Large intestine (tissue), 3 donors: ENCODE measurements around the gene FH. TPM values are rescaled to one million over a fixed set of nuclear protein-coding genes. Genes with fewer than 3 reads are reported as not detected.
A peak's percentile ranks its signal among the peaks of the same experiment; 100 is the strongest.

Experiments used
- DNase-seq, 2 donors: peaks; one replicate each; pipeline versions ENCODE4 v3.0.0 to v3.0.0-alpha.2; 2013
- H3K27ac ChIP-seq: one replicate; pipeline ENCODE4 v1.5.1; 2013; ENCODE audit warnings: low read length
- H3K27me3 ChIP-seq: 2 replicates; pipeline ENCODE4 v1.6.1; 2013; ENCODE audit warnings: low read length; ENCODE audit not compliant: control insufficient read depth, insufficient read depth
- H3K36me3 ChIP-seq: 2 replicates; pipeline ENCODE4 v1.6.1; 2013; ENCODE audit warnings: low read length; ENCODE audit not compliant: control insufficient read depth, insufficient read depth
- H3K4me1 ChIP-seq: one replicate; pipeline ENCODE4 v1.6.1; 2013; ENCODE audit warnings: low read length; ENCODE audit not compliant: control insufficient read depth, insufficient read depth
- H3K4me3 ChIP-seq: one replicate; pipeline ENCODE4 v1.5.1; 2013; ENCODE audit warnings: low read length
- H3K9me3 ChIP-seq: one replicate; pipeline ENCODE4 v1.6.1; 2013; ENCODE audit warnings: mild to moderate bottlenecking, low read depth, low read length, moderate library complexity; ENCODE audit not compliant: control insufficient read depth
- WGBS: methylation state at CpG from one replicate; pipeline ENCODE4 v1.1.5; 2013; ENCODE audit warnings: low lambda C conversion rate; ENCODE audit not compliant: insufficient coverage; 5-methylcytosine and 5-hydroxymethylcytosine counted together
- polyA plus RNA-seq: library from polyadenylated mRNA; unstranded; fragments of 120-200 nt; gene quantifications from one replicate; pipeline ENCODE4 v1.2.1, GENCODE V29; 2013

The FH gene
- polyA plus RNA-seq, 1 donor, result 69.5 TPM

DNA sequence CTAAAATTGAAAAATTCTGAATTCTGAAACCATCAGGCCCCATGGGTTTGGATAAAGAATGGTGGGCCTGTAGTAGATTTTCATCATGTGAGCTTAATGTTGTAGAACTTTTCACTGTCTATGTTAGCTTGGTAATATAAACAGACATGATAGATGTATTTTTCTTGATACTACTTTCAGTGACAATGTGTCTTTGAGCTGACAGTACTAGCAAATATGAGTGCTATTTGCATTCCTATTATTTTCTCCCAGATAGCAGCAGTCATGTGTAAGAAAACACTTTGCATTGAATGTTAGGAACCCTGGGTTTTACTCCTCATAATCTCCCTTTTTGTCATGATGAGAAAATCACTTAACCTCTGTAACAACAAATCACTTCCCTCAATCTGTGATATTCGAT, 30.8 kb upstream of the FH start:
- no peaks in the 10 kb centered on the region for H3K36me3 ChIP-seq
- H3K27me3 ChIP-seq, result peaks cover 2% of the 10 kb centered on the region
- no peak overlapping the region for H3K4me3 ChIP-seq
- no peak overlapping the region for H3K27ac ChIP-seq
- no peak for DNase-seq
- 56% methylated on average over 1 of the region's 1 CpG for WGBS
- no peaks in the 10 kb centered on the region for H3K4me1 ChIP-seq
- no peaks in the 10 kb centered on the region for H3K9me3 ChIP-seq

DNA sequence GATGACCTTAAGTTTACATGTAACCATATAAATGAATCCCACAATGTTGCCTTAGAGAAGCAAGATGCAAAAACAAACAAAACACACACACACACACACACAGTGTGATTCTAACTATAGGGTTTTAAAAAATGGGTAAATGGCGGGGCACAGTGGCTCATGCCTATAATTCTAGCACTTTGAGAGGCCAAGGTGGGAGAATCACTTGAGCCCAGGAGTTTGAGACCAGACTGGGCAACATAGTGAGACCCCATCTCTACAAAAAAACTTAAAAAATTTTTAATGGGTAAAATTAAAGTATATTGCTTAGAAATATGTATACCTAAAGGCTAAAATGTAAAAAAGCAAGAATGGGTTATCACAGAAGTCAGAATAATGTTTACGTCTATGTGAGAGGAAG, 28.5 kb upstream of the FH start:
- WGBS, result 100% methylated on average over 1 of the region's 2 CpGs
- no peak overlapping the region for H3K4me3 ChIP-seq
- no peaks in the 10 kb centered on the region for H3K4me1 ChIP-seq
- no peak overlapping the region for H3K27ac ChIP-seq
- H3K36me3 ChIP-seq, result no peaks in the 10 kb centered on the region
- no peak for DNase-seq
- H3K27me3 ChIP-seq, result peaks cover 2% of the 10 kb centered on the region
- H3K9me3 ChIP-seq, result no peaks in the 10 kb centered on the region

DNA sequence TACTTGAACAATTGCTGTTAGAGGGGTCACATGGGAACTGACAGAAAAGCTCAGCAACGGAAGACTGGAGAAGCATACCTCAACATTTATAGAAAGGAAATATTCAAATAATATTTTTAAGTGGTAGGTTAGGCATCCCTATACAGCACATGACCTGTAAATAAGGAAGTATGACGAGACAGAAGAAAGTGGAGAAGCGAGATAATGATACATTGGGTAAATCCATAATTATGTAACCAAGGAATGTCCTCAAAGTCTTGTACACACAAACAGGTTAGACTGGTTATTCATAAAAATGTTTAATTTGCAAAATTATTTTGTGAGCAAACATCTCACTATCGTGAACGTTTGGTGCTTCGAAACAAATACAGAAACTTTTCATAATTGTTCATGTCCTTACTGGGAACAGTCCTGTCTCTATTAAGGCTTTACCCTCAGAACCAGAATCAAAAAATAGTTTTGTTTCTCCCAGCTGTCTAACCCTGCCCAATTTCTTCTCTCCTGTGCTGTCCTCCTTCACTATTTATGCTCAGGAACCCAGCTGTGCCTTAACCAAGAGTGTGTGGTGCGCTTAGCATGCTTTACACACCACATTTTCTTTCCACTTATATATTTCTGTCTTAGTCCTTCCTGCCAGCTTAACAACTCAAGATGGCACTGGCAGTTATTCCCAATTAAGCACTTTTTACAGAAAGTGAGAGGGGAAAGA, 22.8 kb upstream of the FH start:
- H3K36me3 ChIP-seq, result no peaks in the 10 kb centered on the region
- no peaks in the 10 kb centered on the region for H3K4me1 ChIP-seq
- no peak overlapping the region for H3K27ac ChIP-seq
- no peaks in the 10 kb centered on the region for H3K9me3 ChIP-seq
- H3K27me3 ChIP-seq, result peaks cover 2% of the 10 kb centered on the region
- no peak for DNase-seq
- WGBS, result 70% methylated on average over 2 of the region's 7 CpGs
- no peak overlapping the region for H3K4me3 ChIP-seq

DNA sequence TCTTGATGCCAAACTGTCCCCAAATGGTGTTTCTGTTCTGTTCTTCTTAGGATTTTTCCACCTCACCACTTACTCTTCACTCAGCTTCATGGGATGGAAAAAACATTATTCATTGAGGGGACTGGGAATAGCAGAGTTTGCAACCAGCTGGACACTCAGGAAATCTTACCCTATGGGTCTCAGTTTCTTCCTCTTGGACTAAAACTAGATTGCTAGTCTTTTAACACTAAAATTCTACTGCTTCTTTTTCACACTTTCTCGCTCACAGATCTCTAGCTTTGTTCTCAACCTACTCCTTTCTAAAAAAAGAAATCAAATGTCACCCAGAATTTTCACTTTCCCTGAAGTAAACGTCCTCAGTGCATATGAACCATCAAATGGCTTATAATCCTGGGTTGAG, 17.4 kb upstream of the FH start:
- no peak for DNase-seq
- H3K9me3 ChIP-seq, result no peaks in the 10 kb centered on the region
- H3K36me3 ChIP-seq, result no peaks in the 10 kb centered on the region
- peaks cover 3% of the 10 kb centered on the region for H3K27me3 ChIP-seq
- WGBS, result no CpG with 5 or more reads among the region's 2 CpGs
- H3K27ac ChIP-seq, result no peak overlapping the region
- H3K4me1 ChIP-seq, result no peaks in the 10 kb centered on the region
- H3K4me3 ChIP-seq, result no peak overlapping the region

DNA sequence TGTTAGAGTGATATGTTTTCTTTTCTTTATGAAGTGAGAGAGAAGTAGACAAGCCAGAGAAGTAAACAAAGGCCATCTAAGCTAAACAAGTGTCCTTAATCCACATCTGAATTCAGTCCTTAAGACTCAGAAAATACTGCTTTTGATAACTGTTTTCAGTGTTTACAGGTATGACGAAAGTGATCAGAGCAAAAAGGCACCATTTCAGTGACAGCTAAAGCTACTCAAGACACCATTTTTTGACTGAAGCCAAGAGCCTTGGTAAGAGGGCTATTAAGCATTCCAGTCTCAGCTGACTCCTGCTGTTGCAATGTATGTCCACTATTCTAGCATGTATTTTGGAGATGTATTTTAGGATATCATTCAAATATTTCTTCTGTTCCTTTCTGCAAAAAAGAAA, 16.7 kb upstream of the FH start:
- H3K27ac ChIP-seq, result no peak overlapping the region
- H3K27me3 ChIP-seq, result peaks cover 3% of the 10 kb centered on the region
- H3K4me3 ChIP-seq, result no peak overlapping the region
- DNase-seq, result no peak
- H3K9me3 ChIP-seq, result no peaks in the 10 kb centered on the region
- 80% methylated on average over 1 of the region's 1 CpG for WGBS
- no peaks in the 10 kb centered on the region for H3K36me3 ChIP-seq
- H3K4me1 ChIP-seq, result no peaks in the 10 kb centered on the region

DNA sequence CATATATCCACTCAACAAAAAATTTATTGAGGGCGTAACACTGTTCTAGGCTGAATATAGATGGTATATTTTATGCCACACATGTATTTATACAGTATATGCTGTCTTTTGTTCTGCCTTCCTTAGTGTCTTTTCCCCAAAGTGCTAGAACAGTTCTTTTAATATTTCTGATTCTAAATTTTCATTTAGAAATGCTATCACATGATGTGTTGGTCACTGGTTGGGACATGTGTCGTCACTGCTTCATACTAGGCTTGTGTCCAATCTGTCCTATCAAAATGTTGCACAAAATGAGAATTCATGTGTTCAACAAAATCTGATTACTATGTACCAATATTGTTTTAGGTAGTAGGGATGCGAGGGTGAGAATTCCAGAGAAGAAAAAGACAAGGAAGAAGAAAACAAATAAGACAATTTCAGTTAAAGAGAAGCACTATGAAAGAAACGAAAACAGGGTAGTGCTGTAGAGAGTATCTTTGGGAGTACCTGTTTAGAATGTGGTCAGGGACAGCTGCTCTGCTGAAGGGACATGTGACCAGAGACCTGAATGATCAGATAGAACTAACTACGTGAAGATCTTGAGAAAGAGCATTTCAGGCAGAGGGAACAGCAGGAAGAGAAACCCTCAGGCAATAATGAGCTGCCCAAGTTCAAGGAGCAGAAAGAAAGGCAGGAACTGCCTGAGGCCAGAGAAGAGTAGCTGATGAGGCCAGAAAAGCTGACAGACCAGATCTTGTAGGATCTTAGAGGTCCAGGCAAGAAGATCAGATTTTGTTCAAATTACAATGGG, 14.0 kb upstream of the FH start:
- Histone ChIP-seq H3K9me3 (no peaks in the 10 kb centered on the region), H3K27me3 (peaks cover 3% of the 10 kb centered on the region), H3K36me3 (no peaks in the 10 kb centered on the region), H3K4me3 (no peak overlapping the region), H3K27ac (peak overlapping the region; percentile 54), H3K4me1 (no peaks in the 10 kb centered on the region)
- 90% methylated on average over 3 of the region's 5 CpGs for WGBS
- no peak for DNase-seq

DNA sequence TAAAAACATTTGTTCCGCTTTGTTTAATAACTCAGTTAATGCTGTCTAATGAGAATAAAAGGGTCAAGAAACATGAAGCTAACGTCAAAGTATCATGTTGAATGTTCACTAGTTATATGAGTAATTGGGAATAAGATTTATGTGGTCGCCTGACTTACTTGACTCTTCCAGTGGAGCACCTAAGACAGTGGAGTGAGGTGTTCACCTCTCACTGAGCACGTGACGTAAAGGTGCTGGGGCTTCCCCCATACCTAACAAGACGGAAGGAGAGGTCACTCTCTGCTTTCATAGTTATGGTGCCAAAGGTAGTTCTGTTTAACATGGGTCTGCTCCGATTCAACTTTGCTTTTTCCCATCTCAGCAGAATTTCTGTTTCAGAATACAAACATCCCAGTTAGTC, 13.3 kb upstream of the FH start:
- peak; percentile 19 to 32 for DNase-seq
- no peaks in the 10 kb centered on the region for H3K9me3 ChIP-seq
- no peak overlapping the region for H3K4me3 ChIP-seq
- no peaks in the 10 kb centered on the region for H3K36me3 ChIP-seq
- WGBS, result 71% methylated on average over 2 of the region's 7 CpGs
- peak overlapping the region; percentile 54 for H3K27ac ChIP-seq
- no peaks in the 10 kb centered on the region for H3K4me1 ChIP-seq
- peaks cover 3% of the 10 kb centered on the region for H3K27me3 ChIP-seq

DNA sequence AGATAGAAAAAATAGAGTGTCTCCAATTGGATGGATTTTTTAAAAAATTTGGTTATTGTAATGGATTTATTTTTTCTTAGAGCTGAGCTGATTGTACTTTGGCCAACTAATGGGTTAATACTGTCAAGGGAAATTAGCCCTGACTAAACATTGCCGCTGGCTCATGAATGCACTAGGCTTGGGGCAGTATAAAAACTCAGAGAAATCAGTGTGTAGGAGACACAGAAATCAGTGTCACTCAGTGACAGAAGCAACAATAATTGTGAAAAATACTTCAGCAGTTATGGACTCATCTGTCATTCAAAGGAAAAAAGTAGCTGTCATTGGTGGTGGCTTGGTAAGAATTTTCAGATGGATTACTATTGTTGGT, 12.6 kb upstream of the FH start, which contains the start of gene KMO:
KMO (plus strand) TSS at position 217 of the 370 bp plus-strand sequence; CDS start at position 284, 67 bp downstream.
- Histone ChIP-seq H3K27ac (peak within 1 kb of the TSS; percentile 54), H3K36me3 (no peaks in the 10 kb centered on the region), H3K27me3 (peaks cover 3% of the 10 kb centered on the region), H3K9me3 (no peaks in the 10 kb centered on the region), H3K4me3 (peak within 1 kb of the TSS; percentile 58), H3K4me1 (no peaks in the 10 kb centered on the region)
- peak in 1 of 2 donors; percentile 36 for DNase-seq
- WGBS, result no CpG with 5 or more reads among the region's 1 CpG

DNA sequence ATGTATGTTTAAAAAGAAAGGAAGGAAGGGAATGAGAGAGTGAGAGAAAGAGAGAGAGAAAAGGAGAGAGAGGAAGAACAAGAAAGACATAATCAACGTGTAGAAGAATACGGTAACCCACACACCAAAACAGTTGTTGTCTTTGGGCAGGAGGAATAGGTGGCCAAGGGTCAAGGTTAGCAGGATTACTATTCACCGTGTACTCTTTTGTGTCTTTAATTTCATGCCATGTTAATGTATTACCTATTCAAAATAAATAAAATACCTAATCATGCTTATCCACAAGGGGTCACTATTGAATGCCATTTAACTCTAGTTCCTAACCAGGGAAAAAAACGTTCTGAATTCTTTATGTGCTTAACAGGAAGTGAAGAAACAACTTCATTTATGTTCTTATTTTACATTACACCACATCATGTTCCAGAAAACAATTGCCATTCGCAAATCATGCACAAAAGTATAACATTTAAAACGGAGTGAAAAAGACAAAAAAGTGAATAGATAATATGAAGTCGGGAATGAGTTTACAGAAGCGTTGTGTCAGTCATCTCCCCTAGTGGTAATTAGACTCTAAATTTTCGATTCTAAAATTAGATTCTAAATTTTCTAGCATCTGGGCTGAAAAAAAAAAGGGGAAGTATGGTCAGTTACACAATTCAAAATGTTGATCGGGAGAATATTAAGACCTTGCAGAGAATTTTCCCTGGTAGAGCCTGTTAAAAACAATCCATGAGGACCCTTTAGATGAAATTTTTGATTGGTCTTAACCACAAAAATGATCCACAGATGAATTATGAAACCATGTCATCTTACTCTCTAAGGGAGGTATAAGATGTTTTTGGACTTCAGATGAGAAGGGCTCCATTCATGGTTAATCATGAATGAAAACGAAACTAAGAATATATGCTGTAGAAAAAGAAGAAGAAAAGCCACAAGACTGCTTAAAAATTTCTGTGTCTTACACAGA, 11.9 kb upstream of the FH start:
- Histone ChIP-seq H3K27ac (peak overlapping the region; percentile 54), H3K27me3 (no peaks in the 10 kb centered on the region), H3K4me1 (no peaks in the 10 kb centered on the region), H3K4me3 (peak overlapping the region; percentile 58), H3K36me3 (no peaks in the 10 kb centered on the region), H3K9me3 (no peaks in the 10 kb centered on the region)
- 18% methylated on average over 8 of the region's 11 CpGs for WGBS
- DNase-seq, result peak; percentile 31 to 75

DNA sequence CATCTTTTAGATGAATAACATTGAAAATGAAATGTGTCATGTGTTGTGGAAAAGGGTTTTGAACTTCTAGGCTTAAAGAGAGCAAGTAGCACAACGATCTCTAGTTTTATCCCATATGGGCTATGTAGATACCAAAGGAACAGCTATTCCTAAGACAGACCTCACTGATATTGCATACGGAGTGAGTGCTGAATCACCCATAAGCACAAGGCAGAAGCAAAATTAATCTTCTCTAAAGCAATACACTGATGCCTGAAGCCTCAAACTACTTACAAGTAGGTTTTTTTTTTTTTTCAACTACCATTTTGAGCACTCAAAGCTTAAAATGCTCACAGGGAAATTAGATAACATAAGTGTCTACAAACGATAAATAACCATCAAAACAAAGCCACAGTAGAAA, 7.6 kb upstream of the FH start:
- Histone ChIP-seq H3K27me3 (peaks cover 10% of the 10 kb centered on the region), H3K9me3 (no peaks in the 10 kb centered on the region), H3K4me3 (no peak overlapping the region), H3K36me3 (no peaks in the 10 kb centered on the region), H3K4me1 (no peaks in the 10 kb centered on the region), H3K27ac (no peak overlapping the region)
- WGBS, result 71% methylated on average over 1 of the region's 3 CpGs
- no peak for DNase-seq
